ENCODE measurements around the gene PLAC9. TPM values are rescaled to one million over a fixed set of nuclear protein-coding genes. Genes with fewer than 3 reads are reported as not detected.
"Not testable (repeated sequence)": the region's sequence is repeated elsewhere in the genome, so short reads cannot be mapped to it uniquely, and the experiment has no call there.

Gene PLAC9
- polyA plus RNA-seq, 1 donor, result 75.9 TPM

DNA sequence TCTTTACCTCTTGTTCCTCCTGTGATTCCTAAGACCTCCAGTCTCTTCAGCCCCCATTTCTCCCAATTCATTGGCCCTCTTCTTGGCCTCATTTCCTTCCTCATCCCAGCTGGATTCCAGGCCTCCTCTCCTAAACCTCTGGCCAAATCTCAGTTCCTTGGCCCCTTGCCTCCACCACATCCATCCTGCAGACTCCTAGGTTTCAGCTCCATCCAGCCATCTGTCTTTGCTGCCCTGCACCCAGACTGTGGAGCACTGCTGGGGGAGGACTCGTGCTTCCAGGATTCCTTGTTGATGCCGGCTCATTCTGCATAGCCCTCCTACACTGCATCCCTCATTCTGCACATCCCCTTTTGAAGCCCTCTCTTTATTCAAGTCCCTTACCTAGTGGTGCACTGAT is 6.7 kb downstream of the PLAC9 start:
- DNase-seq, result no peak

DNA sequence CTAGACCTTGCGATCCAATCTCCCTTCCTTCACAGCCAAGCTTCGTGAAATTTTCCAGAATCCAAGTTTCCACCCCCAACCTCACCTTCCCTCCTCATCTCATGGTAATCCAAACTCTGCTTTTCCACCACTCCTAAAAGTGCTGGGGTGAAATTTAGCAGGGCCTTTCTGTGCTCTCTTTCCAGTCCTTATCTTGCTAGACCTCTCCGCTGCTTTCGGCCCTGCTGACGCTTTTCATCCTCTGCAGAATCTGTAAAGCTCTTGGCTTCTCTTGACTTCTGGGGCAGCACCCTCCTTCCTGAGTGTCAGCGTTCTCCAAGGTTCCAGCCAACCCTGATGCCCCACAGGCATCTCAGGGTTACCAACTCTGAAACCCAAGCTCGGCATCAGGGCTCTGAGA is 7.7 kb downstream of the PLAC9 start:
- no peak for DNase-seq

DNA sequence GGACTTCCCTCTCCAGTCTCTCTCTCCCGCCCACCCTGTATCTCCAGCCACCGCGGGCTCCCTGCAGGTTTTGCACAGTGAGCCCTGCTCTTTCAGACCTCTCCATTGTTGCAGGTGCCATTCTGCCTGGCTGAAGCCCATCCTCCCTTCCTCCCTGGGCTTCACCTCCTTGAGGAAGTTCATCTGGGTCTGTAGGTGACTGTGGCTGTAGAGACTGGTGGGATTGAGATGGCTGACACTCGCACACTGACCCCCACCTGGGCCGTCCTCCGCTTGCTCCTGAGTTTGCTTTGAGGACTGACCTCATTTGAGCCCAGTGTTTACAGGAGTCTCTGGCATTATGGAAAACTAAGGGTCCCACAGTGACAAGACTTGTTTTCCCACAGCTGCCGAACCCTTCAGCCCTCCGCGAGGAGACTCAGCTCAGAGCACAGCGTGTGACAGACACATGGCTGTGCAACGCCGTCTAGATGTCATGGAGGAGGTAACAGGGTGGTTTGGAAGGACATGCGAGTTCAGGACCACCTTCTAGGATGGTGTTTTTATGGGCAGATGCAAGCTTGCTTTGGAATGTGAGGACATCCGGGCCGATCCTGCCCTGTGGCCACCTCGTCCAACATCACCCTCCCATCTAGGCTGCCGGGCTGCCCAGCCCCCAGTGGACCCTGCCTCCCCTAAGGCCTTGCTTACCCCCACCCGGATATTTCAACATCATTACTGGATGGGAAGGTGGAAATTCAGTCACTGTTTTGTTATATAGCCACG is 9.3 kb downstream of the PLAC9 start:
- DNase-seq, result no peak

DNA sequence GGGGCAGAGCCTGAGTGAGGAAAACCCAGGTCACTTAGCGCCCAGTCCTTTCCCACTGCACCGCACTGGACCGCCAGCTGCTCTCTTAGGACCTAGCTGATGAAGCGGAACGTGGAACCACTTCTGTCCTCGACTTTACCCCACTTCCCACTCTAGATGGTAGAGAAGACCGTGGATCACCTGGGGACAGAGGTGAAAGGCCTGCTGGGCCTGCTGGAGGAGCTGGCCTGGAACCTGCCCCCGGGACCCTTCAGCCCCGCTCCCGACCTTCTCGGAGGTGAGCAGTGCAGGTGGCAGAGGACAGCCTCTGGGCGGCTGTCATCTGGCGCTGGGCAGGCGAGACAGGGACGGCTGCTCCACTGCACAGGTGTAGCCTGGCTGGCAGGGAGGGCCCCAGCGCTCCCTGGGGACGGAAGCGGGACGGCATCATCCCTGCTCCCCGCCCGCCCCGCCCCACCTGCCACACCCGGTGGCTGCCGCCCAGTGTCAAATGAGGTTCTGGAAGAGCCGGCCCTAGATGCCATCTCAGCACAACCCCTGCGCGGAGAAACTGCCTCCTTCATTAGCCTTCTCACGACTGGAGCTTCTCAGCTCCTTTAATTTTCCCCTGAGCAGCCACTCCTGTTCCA is 11.7 kb downstream of the PLAC9 start:
- no peak for DNase-seq

DNA sequence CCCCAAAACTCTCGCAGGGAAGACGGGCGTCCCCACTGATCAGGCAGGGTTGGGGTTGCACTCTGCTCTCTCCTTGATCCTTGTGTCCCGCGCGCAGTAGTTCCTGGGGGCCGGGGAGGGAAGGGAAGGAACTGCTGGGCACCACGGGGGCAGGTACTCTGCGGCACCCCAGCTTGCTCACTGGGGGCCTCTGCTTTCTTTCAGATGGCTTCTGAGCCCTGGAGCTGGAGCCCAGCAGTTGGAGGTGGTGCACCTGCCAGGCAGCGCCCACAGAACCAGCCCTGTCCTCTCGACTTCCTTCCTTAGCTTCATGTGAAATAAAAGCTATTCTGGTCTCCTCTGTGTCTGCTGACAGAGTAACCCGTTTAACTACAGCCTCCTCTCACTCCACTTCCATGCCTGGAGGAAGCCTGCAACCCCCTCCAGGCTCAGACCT is 12.2 kb downstream of the PLAC9 start:
- no peak for DNase-seq

DNA sequence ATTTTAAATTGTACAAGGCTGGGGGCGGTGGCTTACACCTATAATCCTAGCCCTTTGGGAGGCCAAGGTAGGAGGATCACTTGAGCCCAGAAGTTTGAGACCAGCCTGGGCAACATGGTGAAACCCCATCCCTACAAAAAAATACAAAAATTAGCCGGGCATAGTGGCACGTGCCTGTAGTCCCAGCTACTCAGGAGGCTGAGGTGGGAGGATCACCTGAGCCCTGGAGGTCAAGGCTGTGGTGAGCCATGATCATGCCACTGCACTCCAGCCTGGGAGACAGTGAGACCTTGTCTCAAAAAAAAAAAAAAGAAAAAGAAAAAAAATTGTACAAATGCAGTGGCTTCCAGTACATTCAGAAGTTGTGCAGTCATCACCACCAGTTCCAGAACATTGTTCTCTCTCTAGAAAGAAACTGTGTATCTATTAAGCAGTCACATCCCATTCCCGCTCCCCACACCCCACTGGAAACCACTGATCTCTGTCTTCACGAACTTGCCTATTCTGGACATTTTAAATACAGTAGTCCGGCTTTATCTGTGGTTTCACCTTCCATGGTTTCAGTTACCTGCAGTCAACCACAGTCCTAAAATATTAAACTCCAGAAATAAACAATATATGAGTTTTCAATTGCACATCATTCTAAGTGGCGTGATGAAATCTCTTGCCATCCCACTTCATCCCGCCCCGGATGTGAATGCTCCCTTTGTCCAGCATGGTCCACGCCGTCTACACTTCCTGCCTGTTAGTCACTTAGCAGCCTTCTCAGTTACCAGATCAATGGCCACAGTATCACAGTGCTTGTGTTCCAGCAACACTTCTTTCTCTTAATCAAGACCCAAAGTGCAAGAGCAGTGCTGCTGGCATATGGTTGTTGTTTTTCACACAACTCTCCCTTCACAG is 13.1 kb downstream of the PLAC9 start:
- not testable (repeated sequence) for DNase-seq

DNA sequence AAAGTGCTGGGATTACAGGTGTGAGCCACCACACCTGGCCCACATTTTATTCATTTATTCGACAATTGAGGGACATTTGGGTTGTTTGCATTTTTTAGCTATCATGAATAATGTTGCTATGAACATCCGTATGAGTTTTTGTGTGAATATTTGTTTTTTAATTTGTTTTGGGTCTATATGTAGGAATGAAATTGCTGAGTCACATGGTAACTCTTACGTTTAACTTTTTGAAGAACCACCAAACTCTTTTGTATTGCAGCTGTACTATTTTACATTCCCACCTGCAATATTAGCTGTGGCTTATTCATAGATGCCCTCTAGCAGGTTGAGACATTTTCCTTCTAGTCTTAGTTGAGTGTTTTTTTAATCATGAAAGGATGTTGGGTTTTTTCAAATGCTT is 14.4 kb downstream of the PLAC9 start:
- DNase-seq, result no peak

DNA sequence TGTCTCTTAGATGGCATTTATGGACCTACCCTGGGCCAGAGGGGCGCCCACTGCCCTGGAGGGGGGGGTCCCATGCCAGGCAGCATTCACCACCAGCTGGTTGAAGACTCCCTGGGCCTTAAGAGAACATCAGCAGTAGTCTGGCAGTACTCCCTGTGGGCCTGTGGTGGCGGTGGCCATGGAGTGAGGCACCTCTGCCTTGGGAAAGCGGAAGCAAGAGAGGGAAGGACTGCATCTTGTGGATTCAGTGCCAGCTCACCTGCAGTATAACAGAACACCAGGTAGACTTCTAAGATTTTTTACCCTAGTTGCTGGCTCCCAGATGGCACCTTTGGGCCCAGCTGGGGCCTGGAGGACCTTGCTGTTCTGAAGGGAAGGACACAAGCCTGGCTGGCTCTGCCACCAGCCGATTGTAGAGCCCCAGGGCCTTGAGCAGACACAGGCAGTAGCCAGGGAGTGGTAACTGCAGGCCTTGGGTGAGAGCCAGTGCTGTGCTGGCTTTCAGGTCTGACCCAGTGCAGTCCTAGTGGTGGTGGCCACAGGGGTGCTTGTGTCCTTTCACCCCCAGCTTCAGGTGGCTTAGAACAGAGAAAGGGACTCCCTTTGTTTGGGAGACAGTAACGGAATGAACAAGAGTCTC is 15.8 kb downstream of the PLAC9 start:
- no peak for DNase-seq

DNA sequence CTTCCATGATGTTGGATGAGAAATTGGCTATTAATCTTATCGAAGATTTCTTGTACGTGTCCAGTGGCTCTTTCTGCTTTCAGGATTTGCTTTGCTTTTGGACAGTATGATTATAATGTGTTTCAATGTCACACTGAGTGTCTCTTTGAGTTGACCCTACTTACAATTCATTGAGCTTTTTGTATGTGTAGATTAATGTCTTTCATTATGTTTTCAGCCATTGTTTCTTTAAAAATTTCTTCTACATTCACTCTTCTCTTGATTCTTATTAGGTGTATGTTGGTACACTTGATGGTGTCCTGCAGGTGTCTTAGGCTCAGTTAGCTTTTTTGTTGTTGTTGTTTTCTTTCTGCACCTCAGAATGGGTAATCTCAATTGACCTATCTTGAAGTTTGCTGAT is 16.6 kb downstream of the PLAC9 start:
- no peak for DNase-seq

DNA sequence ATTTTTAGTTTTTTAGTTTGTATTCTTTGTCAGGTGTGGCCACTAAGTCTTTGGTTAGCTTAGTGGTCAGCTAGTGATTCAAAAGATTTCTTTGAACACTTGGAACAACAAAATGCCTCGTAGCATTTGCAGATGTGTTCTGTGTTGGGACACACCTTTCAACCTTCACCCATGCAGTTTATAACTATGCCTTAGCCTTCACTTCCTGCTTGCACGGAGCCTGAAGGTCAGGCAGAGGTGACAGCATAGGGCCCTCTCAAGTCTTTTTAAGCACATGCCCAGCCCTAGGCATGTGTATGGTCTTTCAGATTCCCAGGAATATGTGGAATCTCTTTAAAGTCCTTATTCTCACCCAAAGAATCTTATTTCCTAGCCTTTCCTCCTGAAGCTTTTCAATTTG is 17.6 kb downstream of the PLAC9 start:
- DNase-seq, result no peak

DNA sequence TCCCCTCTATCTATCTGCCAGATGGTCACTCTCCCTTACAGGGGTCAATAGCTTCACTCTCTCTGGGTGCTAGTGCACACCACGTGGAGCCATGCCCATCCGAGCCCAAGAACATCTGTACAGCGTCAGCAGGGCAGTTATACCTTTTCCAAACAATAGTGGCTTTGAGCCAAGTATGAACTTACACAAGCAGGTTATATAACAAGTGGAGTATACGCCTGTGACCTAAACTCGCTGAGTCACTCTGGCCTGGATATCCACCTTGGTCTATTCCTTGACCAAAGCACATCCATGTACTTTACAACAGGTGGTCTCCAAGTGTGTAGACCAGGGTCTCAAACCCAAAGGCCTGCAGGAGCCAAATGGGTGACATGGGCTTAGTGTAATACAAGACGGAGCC is 20.3 kb downstream of the PLAC9 start:
- no peak for DNase-seq

DNA sequence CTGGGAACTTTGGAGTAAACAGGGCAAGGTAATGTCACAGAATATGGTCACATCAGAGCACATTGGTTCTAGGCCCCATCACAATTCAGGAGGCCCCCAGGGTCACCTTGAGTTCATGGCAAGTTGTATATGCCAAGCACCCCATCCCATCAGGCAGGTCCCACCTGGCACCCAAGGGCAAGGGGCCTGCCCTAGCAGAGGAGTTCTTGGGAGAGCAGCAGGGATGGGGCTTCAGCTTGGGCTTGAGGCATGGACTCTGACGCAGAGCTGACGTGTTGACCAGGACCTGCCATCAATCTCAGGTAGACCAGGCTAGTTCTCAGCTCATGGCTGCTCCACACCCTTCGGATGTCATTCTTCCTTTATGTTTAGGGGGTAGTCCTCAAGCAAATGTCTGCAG is 20.9 kb downstream of the PLAC9 start:
- DNase-seq, result no peak

DNA sequence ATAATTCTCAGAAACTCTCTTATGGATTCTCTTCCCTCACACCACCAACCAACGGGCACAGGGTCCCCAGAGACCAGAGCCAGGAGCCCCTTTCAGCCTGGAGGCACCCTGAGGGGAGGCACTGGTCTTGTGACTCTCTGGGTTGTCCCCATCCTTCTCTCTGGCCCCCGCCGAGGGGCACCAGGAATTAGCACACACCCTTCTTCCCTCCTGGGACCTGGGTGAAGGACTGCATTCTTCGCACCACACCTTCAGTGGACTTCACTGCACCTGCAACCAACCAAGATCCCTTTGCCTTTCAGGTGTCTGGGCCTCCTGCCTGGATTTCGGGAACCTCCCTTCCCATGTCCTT is 22.1 kb downstream of the PLAC9 start:
- DNase-seq, result no peak

DNA sequence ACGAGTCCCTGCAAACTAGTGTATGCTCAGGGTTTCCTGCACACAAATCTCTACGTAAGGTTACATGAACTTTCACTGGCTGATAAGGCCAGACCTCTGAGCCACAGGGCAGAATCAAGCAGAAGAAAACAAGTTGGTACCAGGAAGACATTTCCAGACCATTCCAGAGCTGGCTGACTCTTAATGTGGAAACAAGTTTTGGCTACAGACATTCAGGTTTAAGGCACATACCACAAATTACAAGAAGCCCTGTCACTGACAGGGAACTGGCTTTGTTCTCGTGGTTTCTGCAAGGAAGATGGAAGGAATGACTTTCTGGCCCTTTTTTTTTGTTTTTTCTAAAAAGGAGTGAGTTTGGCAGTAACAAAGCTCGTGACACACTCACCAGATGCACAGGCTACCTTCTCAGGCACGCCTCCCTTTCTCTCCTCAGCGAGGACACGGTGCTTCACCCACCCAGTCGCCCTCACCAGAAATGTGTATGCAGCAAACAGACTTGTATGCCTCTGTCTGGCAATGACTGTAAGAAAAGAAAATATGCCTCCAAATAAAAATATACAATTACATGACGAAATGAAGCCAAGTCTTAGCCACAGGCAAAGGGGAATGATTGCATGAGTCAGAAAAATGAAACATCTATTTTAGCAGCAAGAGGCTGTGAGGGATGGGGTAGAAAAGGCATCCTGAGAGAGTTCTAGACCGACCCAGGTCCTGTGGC is 22.6 kb downstream of the PLAC9 start:
- DNase-seq, result peak; percentile 61

DNA sequence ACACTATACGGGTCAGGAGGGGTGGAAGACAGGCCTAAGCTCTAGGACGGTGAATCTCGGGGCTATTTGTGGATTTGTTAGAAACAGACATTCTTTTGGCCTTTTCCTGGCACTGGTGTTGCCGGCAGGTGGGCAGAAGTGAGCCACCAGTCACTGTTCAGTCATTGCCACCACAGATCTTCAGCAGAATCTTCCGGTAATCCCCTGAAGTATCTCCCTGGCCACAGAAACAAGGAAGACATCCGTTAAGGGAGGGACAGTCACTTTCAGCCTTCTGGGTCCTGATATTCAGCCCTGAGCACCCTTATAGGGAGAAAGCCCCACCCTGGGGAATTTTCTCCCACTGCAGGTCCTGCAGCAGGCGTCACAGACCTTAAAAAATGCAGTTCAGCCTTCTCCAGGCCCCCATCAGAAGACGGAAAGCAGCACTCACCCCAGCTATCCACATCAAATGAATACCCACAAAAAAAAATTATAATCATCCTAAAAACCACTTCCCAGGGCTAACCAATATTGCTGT is 23.2 kb downstream of the PLAC9 start:
- DNase-seq, result no peak

DNA sequence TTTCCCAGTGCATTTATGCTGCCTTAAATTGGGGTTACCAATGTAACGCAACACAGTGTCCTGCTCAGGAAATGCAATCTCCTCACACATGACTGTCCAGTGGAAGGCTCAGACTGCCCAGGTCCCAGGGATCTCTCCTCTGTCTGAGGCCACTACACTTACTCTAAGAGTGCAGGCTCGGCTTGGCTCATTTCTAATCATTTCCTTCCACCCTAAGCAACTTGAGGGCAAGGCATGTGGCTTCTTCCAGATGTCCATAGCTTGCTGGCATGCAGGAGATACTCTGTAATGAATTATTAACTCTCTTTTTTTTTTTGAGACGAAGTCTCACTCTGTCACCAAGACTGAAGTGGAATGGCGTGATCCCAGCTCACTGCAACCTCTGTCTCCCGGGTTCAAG is 23.7 kb downstream of the PLAC9 start:
- DNase-seq, result no peak

DNA sequence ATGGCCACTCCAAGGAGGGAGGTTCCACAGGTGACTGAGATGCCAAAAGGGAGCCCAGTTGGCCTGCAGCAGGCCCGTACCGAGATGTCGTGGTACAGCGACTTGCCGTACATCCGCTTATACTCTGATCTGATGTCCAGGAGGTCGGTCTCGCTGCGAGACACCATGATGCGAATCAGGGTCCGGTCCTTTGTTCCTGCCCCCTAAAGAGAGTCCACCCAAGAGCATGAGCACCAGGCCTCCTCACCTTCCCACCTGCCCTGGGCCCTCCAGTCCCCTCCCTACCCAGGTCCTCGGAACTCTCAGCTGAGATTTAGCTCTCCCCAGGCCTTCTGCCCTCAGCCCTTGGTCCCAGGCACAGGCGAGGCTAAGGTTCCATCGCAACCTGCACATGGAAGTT is 25.0 kb downstream of the PLAC9 start:
- DNase-seq, result no peak

DNA sequence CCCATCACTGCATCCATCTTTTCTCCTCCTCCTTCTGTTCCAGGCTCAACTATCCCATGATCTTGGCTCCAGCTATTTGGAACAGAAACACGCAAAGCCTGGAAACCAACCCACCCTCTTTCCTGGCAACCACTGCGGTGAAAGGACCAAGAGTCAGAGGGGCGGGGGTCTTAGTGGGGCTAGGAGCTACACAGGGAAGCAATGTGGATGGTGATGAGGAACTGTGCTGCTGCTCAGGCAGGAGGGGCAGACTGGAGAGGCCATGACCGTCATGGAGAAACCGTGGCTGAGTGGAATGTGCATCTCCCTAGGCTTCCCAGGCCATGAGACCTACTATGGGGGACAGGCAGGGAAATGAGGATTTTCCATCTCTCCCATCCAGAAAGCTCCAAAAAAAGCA is 25.6 kb downstream of the PLAC9 start:
- DNase-seq, result no peak

DNA sequence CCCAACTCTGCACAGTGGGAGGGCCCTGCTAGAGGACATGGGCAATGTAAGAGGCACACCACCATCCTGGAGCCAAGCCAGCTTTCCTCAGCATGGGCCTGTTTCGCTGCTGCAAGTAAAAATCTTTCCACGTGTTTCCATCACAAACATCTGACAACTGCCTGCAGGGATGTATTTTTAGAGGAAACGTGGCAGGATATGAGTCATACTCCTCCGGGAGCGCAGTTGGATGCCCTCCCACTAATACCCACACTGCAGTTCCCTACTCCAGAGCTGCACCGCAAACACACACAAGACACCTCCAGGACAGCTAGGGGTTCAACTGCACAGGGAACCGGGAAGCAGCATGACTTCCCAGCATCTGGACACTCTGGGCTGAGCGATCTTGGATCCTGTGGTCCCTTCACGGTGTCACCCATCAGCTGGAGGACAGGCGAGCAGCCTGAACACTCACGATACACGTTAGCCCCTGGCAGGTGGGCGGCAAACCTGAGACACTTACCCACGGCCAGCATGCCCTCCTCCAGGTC is 26.1 kb downstream of the PLAC9 start:
- DNase-seq, result peak; percentile 89

DNA sequence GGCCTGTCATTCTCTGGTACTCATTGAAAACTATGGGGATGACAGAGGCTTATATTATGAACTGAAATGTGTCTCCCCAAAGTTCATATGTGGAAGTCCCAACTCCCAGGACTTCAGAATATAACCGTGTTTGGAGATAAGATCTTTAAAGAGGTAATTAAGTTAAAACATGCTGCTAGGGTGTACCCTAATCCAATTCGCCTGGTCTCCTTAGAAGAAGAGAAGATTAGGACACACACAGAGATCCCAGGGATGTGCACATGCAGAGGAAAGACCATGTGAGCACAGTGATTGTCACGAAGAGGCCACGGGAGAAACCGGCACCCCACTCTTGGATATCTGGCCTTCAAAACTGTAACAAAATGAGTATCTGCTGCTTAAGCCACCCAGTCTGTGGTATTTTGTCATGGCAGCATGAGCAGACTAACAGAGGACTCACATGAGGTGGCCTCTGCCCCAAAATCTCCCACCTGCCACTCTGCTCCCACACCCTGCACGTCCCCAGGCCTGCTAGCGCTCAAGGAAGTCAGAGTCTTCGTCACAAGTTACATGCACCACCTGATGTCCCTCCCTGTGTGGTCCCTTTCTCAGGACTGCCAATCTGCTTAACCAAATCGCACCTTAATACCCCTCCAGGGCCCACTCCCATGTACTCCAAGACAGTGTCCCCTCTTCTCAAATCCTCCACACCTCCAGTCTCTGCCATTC is 26.8 kb downstream of the PLAC9 start:
- DNase-seq, result no peak

Measured in hindlimb muscle (tissue), 1 donor.